A673 (cell line): ENCODE results near the gene PIAS1. TPM values are rescaled to one million over a fixed set of nuclear protein-coding genes. Genes with fewer than 3 reads are reported as not detected.

Experiments
- BruUV-seq: library from RNA; stranded (reverse); fragments of 400-500 nt; replicated peaks from 2 replicates; lab custom pipeline; 2021; lab: Mats Ljungman, UMichigan
- CTCF ChIA-PET: fragments of 300-600 bp; sonication (Branson Sonifier 250); formaldehyde crosslinking; loops from one replicate; lab custom pipeline; 2022; ENCODE audit warnings: antibody characterized with exemption; lab: Charles Lee
- POLR2A ChIA-PET: fragments of 300-600 bp; sonication (Branson Sonifier 250); formaldehyde crosslinking; loops from one replicate; lab custom pipeline; 2022; ENCODE audit warnings: antibody characterized with exemption; ENCODE audit not compliant: low non-redundant PET; lab: Charles Lee
- DNase-seq: peaks from one replicate; pipeline ENCODE4 v3.0.0-alpha.2; 2015; ENCODE audit warnings: low spot score
- H3K27ac ChIP-seq: fragments of 200-600 bp; sonication (generic); 2 replicates; pipeline ENCODE4 v1.5.1; 2016; ENCODE audit warnings: mixed run types, low read depth, mild to moderate bottlenecking, mixed read lengths, antibody characterized with exemption, low read length; ENCODE audit not compliant: poor library complexity, severe bottlenecking
- H3K27me3 ChIP-seq: fragments of 200-600 bp; sonication (generic); replicated peaks from 2 replicates; pipeline ENCODE4 v1.6.1; 2017; ENCODE audit warnings: mixed run types, low read depth, mild to moderate bottlenecking, mixed read lengths, antibody characterized with exemption, low read length; ENCODE audit not compliant: insufficient read depth, poor library complexity
- H3K36me3 ChIP-seq: fragments of 200-600 bp; sonication (generic); 2 replicates; pipeline ENCODE4 v1.6.1; 2016; ENCODE audit warnings: mixed run types, mild to moderate bottlenecking, mixed read lengths, antibody characterized with exemption, low read length; ENCODE audit not compliant: insufficient read depth, poor library complexity, severe bottlenecking
- H3K4me1 ChIP-seq: fragments of 200-600 bp; sonication (generic); 2 replicates; pipeline ENCODE4 v1.6.1; 2017; ENCODE audit warnings: mixed run types, mild to moderate bottlenecking, mixed read lengths, antibody characterized with exemption, low read length; ENCODE audit not compliant: insufficient read depth, poor library complexity, severe bottlenecking
- H3K4me3 ChIP-seq: fragments of 200-600 bp; sonication (generic); 2 replicates; pipeline ENCODE4 v1.5.1; 2016; ENCODE audit warnings: low read depth, mixed run types, mild to moderate bottlenecking, mixed read lengths, low read length; ENCODE audit not compliant: poor library complexity, severe bottlenecking
- H3K9me3 ChIP-seq: fragments of 200-600 bp; sonication (generic); 2 replicates; pipeline ENCODE4 v1.6.1; 2016; ENCODE audit warnings: mixed run types, low read depth, mild to moderate bottlenecking, mixed read lengths, antibody characterized with exemption, low read length; ENCODE audit not compliant: poor library complexity, severe bottlenecking
- CTCF ChIP-seq: fragments of 300-800, 200-600 bp; sonication (generic); conservative IDR thresholded peaks from 2 replicates; pipeline ENCODE4 v1.5.1; 2017; ENCODE audit warnings: low read depth, mild to moderate bottlenecking, antibody characterized with exemption, low read length, moderate library complexity, mixed read lengths
- EZH2 ChIP-seq: fragments of 200-600 bp; sonication (generic); IDR thresholded peaks from 2 replicates; pipeline ENCODE4 v1.6.1; 2017; ENCODE audit warnings: borderline replicate concordance, low read depth, mild to moderate bottlenecking, mixed read lengths, antibody characterized with exemption, low read length; ENCODE audit not compliant: poor library complexity, severe bottlenecking
- intact Hi-C: fragments of 100-400 bp; cut with micrococcal nuclease; formaldehyde crosslinking; loops from one replicate; pipeline ENCODE4 v1.10.0; 2022; ENCODE audit not compliant: unreplicated experiment
- total RNA-seq: library from RNA; stranded (reverse); gene quantifications from 2 replicates; pipeline ENCODE4 v1.2.3, GENCODE V29; 2021

PIAS1 gene
- total RNA-seq, 1 experiment from 2014 or later = 40.2 TPM

- Histone ChIP-seq H3K27me3 (no peaks in the 10 kb centered on the region), H3K27ac (no peak overlapping the region), H3K4me1 (peaks cover 22% of the 10 kb centered on the region), H3K36me3 (no peaks in the 10 kb centered on the region), H3K9me3 (no peaks in the 10 kb centered on the region), H3K4me3 (no peak overlapping the region)
- POLR2A ChIA-PET = no interaction called here
- TF ChIP-seq CTCF (no peak), EZH2 (no peak)
- BruUV-seq = no TSS peak
- intact Hi-C loops = no loop called here
- DNase-seq = no peak
- CTCF ChIA-PET = no interaction called here
Measured at GRCh38 chr15:68205954-68206539, 151.9 kb downstream of the PIAS1 start.

GRCh38 chr15:68206711-68207151, 152.6 kb downstream of the PIAS1 start:
- Histone ChIP-seq H3K27me3 (no peaks in the 10 kb centered on the region), H3K27ac (peak overlapping the region; percentile 37), H3K4me3 (no peak overlapping the region), H3K9me3 (no peaks in the 10 kb centered on the region), H3K4me1 (peaks cover 17% of the 10 kb centered on the region), H3K36me3 (no peaks in the 10 kb centered on the region)
- intact Hi-C loops = no loop called here
- DNase-seq = no peak
- TF ChIP-seq CTCF (no peak), EZH2 (no peak)
- POLR2A ChIA-PET = no interaction called here
- no TSS peak for BruUV-seq
- CTCF ChIA-PET = no interaction called here

- no peak overlapping the region for H3K4me3 ChIP-seq
- no peaks in the 10 kb centered on the region for H3K27me3 ChIP-seq
- H3K36me3 ChIP-seq = no peaks in the 10 kb centered on the region
- H3K9me3 ChIP-seq = no peaks in the 10 kb centered on the region
- CTCF ChIA-PET = no interaction called here
- DNase-seq = no peak
- no peak for TF ChIP-seq CTCF
- TSS peak; percentile 56 for BruUV-seq
- peak overlapping the region; percentile 37 for H3K27ac ChIP-seq
- POLR2A ChIA-PET = no interaction called here
- intact Hi-C loops = no loop called here
- H3K4me1 ChIP-seq = peaks cover 10% of the 10 kb centered on the region
Measured at GRCh38 chr15:68207176-68207935, 153.2 kb downstream of the PIAS1 start.
